ENCODE data around the gene SLC1A7.

SLC1A7 gene

DNA sequence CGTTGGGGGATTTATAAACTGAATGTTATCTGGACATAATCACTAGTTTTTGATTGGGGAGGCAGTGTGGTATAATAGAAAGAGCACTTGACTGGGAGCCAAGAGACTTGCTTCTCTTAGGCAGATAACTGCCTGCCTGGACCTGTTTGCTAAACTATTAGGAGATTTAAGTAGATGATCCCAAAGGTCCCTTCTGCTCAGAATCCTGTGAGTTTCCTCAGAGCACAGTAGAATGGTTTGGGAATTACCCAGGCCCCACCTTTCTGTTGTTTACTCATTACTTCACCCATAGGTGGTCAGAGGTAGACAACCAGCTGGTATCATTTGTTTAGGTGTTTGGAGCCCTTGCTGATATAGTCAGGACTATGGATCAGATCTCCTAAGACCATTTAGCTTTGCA, 90.8 kb downstream of the SLC1A7 start:
- Histone ChIP-seq H4K5ac (ENCODE audit: low read length) (no peak overlapping the region), H3K4me3 (ENCODE audit: low read length) (no peak overlapping the region), H2BK5ac (ENCODE audit: low read length) (no peak overlapping the region), H3K56ac (ENCODE audit: low read length) (no peak overlapping the region), H3K4me1 (ENCODE audit: control insufficient read depth, low read depth, low read length) (no peaks in the 10 kb centered on the region), H2BK15ac (replicated peaks; ENCODE audit: low read depth) (no peak overlapping the region), H3K79me2 (ENCODE audit: control insufficient read depth, insufficient read depth, low read length) (no peaks in the 10 kb centered on the region), H2BK120ac (ENCODE audit: low read depth, low read length) (no peak overlapping the region), H3K9ac (ENCODE audit: low read length) (no peak overlapping the region), H3K4me2 (ENCODE audit: low read length) (no peak overlapping the region), H3K18ac (ENCODE audit: low read length) (no peak overlapping the region), H2AK5ac (ENCODE audit: low read length) (no peak overlapping the region), H3K36me3 (ENCODE audit: control insufficient read depth, insufficient read depth, low read length) (no peaks in the 10 kb centered on the region), H3K79me1 (ENCODE audit: low read length) (no peaks in the 10 kb centered on the region), H3K27ac (ENCODE audit: low read depth, low read length) (no peak overlapping the region), H3K4ac (ENCODE audit: low read depth, low read length) (no peak overlapping the region), H3K27me3 (ENCODE audit: insufficient read depth, low read length, poor library complexity) (no peaks in the 10 kb centered on the region), H4K8ac (ENCODE audit: low read depth, low read length) (no peak overlapping the region), H3K23ac (ENCODE audit: low read length) (no peak overlapping the region)
- no peak for DNase-seq
- no CpG with 5 or more reads among the region's 1 CpG for WGBS (ENCODE audit: extremely low coverage, insufficient coverage, low lambda C conversion rate)

DNA sequence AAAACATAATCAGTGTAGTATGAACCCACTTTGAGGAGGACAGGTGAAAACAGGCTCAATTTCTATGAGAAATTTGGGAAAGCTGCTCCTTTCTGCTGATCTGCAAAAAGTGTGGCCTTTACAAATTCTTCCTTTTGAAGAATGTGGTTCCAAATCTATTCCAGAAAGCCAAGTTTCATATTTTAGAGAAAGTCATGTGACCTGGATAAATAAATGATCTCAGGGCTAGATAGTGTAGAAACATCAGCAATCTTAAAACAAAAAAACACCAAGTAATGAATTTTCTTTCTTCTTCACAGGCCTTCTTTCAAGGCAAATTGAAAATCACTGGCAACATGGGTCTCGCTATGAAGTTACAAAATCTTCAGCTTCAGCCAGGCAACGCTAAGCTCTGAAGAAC, 92.1 kb downstream of the SLC1A7 start:
- no peak overlapping the region for H4K8ac ChIP-seq (ENCODE audit: low read depth, low read length)
- no peak overlapping the region for H3K27ac ChIP-seq (ENCODE audit: low read depth, low read length)
- H4K5ac ChIP-seq (ENCODE audit: low read length) = no peak overlapping the region
- H3K4me3 ChIP-seq (ENCODE audit: low read length) = no peak overlapping the region
- no peaks in the 10 kb centered on the region for H3K79me2 ChIP-seq (ENCODE audit: control insufficient read depth, insufficient read depth, low read length)
- no peaks in the 10 kb centered on the region for H3K27me3 ChIP-seq (ENCODE audit: insufficient read depth, low read length, poor library complexity)
- no peak overlapping the region for H2BK5ac ChIP-seq (ENCODE audit: low read length)
- no peaks in the 10 kb centered on the region for H3K36me3 ChIP-seq (ENCODE audit: control insufficient read depth, insufficient read depth, low read length)
- H3K23ac ChIP-seq (ENCODE audit: low read length) = no peak overlapping the region
- H2BK120ac ChIP-seq (ENCODE audit: low read depth, low read length) = no peak overlapping the region
- H2AK5ac ChIP-seq (ENCODE audit: low read length) = no peak overlapping the region
- no peak overlapping the region for H3K4me2 ChIP-seq (ENCODE audit: low read length)
- no peak overlapping the region for H3K9ac ChIP-seq (ENCODE audit: low read length)
- DNase-seq = no peak
- H2BK15ac ChIP-seq (replicated peaks; ENCODE audit: low read depth) = no peak overlapping the region
- H3K18ac ChIP-seq (ENCODE audit: low read length) = no peak overlapping the region
- no CpG with 5 or more reads among the region's 2 CpGs for WGBS (ENCODE audit: extremely low coverage, insufficient coverage, low lambda C conversion rate)
- no peak overlapping the region for H3K56ac ChIP-seq (ENCODE audit: low read length)
- H3K4me1 ChIP-seq (ENCODE audit: control insufficient read depth, low read depth, low read length) = no peaks in the 10 kb centered on the region
- no peaks in the 10 kb centered on the region for H3K79me1 ChIP-seq (ENCODE audit: low read length)
- H3K4ac ChIP-seq (ENCODE audit: low read depth, low read length) = no peak overlapping the region

DNA sequence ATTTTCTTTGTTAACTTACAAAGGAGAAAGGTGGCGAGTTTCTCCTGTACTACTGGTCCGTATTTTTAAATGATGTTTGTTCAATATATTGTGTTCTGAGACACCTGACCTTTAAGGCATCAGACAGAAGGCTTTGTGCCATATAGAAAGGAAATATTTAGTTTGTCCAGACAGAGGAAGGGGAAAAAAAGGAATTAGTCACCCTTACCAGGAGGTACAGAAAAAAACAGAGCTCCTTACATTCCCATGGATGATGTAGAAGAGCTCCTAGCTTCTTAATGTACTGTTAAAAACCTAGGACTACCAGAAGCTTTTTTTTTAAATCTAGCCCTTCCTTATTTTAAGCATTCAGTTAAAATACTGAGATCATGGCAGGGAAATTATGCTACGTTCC, 92.9 kb downstream of the SLC1A7 start:
- H3K4me3 ChIP-seq (ENCODE audit: low read length) = no peak overlapping the region
- WGBS (ENCODE audit: extremely low coverage, insufficient coverage, low lambda C conversion rate) = no CpG with 5 or more reads among the region's 3 CpGs
- no peak overlapping the region for H3K23ac ChIP-seq (ENCODE audit: low read length)
- H2AK5ac ChIP-seq (ENCODE audit: low read length) = no peak overlapping the region
- no peaks in the 10 kb centered on the region for H3K79me1 ChIP-seq (ENCODE audit: low read length)
- no peak overlapping the region for H3K27ac ChIP-seq (ENCODE audit: low read depth, low read length)
- H3K79me2 ChIP-seq (ENCODE audit: control insufficient read depth, insufficient read depth, low read length) = no peaks in the 10 kb centered on the region
- H2BK15ac ChIP-seq (replicated peaks; ENCODE audit: low read depth) = no peak overlapping the region
- H3K36me3 ChIP-seq (ENCODE audit: control insufficient read depth, insufficient read depth, low read length) = no peaks in the 10 kb centered on the region
- H4K8ac ChIP-seq (ENCODE audit: low read depth, low read length) = no peak overlapping the region
- H3K56ac ChIP-seq (ENCODE audit: low read length) = no peak overlapping the region
- H3K18ac ChIP-seq (ENCODE audit: low read length) = no peak overlapping the region
- no peak overlapping the region for H3K4ac ChIP-seq (ENCODE audit: low read depth, low read length)
- H3K4me1 ChIP-seq (ENCODE audit: control insufficient read depth, low read depth, low read length) = no peaks in the 10 kb centered on the region
- H3K9ac ChIP-seq (ENCODE audit: low read length) = no peak overlapping the region
- H4K5ac ChIP-seq (ENCODE audit: low read length) = no peak overlapping the region
- no peak for DNase-seq
- H3K4me2 ChIP-seq (ENCODE audit: low read length) = no peak overlapping the region
- no peaks in the 10 kb centered on the region for H3K27me3 ChIP-seq (ENCODE audit: insufficient read depth, low read length, poor library complexity)
- H2BK5ac ChIP-seq (ENCODE audit: low read length) = no peak overlapping the region
- H2BK120ac ChIP-seq (ENCODE audit: low read depth, low read length) = no peak overlapping the region

- no peak overlapping the region for H2BK120ac ChIP-seq (ENCODE audit: low read depth, low read length)
- no peak overlapping the region for H3K56ac ChIP-seq (ENCODE audit: low read length)
- H3K18ac ChIP-seq (ENCODE audit: low read length) = no peak overlapping the region
- H2BK5ac ChIP-seq (ENCODE audit: low read length) = no peak overlapping the region
- H3K4me2 ChIP-seq (ENCODE audit: low read length) = no peak overlapping the region
- no peaks in the 10 kb centered on the region for H3K27me3 ChIP-seq (ENCODE audit: insufficient read depth, low read length, poor library complexity)
- H3K27ac ChIP-seq (ENCODE audit: low read depth, low read length) = no peak overlapping the region
- no peak overlapping the region for H3K4me3 ChIP-seq (ENCODE audit: low read length)
- DNase-seq = no peak
- no peak overlapping the region for H2BK15ac ChIP-seq (replicated peaks; ENCODE audit: low read depth)
- no CpG with 5 or more reads among the region's 3 CpGs for WGBS (ENCODE audit: extremely low coverage, insufficient coverage, low lambda C conversion rate)
- H3K79me2 ChIP-seq (ENCODE audit: control insufficient read depth, insufficient read depth, low read length) = no peaks in the 10 kb centered on the region
- H3K4ac ChIP-seq (ENCODE audit: low read depth, low read length) = no peak overlapping the region
- H4K5ac ChIP-seq (ENCODE audit: low read length) = no peak overlapping the region
- H2AK5ac ChIP-seq (ENCODE audit: low read length) = no peak overlapping the region
- H4K8ac ChIP-seq (ENCODE audit: low read depth, low read length) = no peak overlapping the region
- H3K9ac ChIP-seq (ENCODE audit: low read length) = no peak overlapping the region
- H3K79me1 ChIP-seq (ENCODE audit: low read length) = no peaks in the 10 kb centered on the region
- no peaks in the 10 kb centered on the region for H3K4me1 ChIP-seq (ENCODE audit: control insufficient read depth, low read depth, low read length)
- no peak overlapping the region for H3K23ac ChIP-seq (ENCODE audit: low read length)
- H3K36me3 ChIP-seq (ENCODE audit: control insufficient read depth, insufficient read depth, low read length) = no peaks in the 10 kb centered on the region
Observed at GRCh38 chr1:53048960-53049573, 93.4 kb downstream of the SLC1A7 start.

GRCh38 chr1:53047737-53048736, 94.4 kb downstream of the SLC1A7 start:
- H3K27ac ChIP-seq (ENCODE audit: low read depth, low read length) = no peak overlapping the region
- H2BK15ac ChIP-seq (replicated peaks; ENCODE audit: low read depth) = no peak overlapping the region
- H3K18ac ChIP-seq (ENCODE audit: low read length) = no peak overlapping the region
- no peak overlapping the region for H4K8ac ChIP-seq (ENCODE audit: low read depth, low read length)
- H3K27me3 ChIP-seq (ENCODE audit: insufficient read depth, low read length, poor library complexity) = no peaks in the 10 kb centered on the region
- H3K79me1 ChIP-seq (ENCODE audit: low read length) = no peaks in the 10 kb centered on the region
- H4K5ac ChIP-seq (ENCODE audit: low read length) = no peak overlapping the region
- H3K23ac ChIP-seq (ENCODE audit: low read length) = no peak overlapping the region
- H3K4me2 ChIP-seq (ENCODE audit: low read length) = no peak overlapping the region
- H2BK120ac ChIP-seq (ENCODE audit: low read depth, low read length) = no peak overlapping the region
- H3K79me2 ChIP-seq (ENCODE audit: control insufficient read depth, insufficient read depth, low read length) = no peaks in the 10 kb centered on the region
- no peak overlapping the region for H3K56ac ChIP-seq (ENCODE audit: low read length)
- H2AK5ac ChIP-seq (ENCODE audit: low read length) = no peak overlapping the region
- H3K4me1 ChIP-seq (ENCODE audit: control insufficient read depth, low read depth, low read length) = no peaks in the 10 kb centered on the region
- H3K4ac ChIP-seq (ENCODE audit: low read depth, low read length) = no peak overlapping the region
- no peak overlapping the region for H2BK5ac ChIP-seq (ENCODE audit: low read length)
- no peak overlapping the region for H3K4me3 ChIP-seq (ENCODE audit: low read length)
- no peak overlapping the region for H3K9ac ChIP-seq (ENCODE audit: low read length)
- no peaks in the 10 kb centered on the region for H3K36me3 ChIP-seq (ENCODE audit: control insufficient read depth, insufficient read depth, low read length)
- DNase-seq = no peak
- WGBS (ENCODE audit: extremely low coverage, insufficient coverage, low lambda C conversion rate) = no CpG with 5 or more reads among the region's 5 CpGs
